ENCODE results near the gene RAB11FIP2.

GRCh38 chr10:118042827-118043242, 3.9 kb downstream of the RAB11FIP2 start:
- no peak for TF ChIP-seq CTCF (IDR thresholded peaks at IDR 0.05 in 8 of 11, conservative IDR thresholded peaks at IDR 0.05 in 3 of 11)
- no peak for TF ChIP-seq POLR2A (IDR thresholded peaks at IDR 0.05)

Data from spleen (tissue), 7 donors.